HG02642 (cell line): Measurements from ENCODE around the gene ARMCX6.
"Not testable (repeated sequence)": the region's sequence is repeated elsewhere in the genome, so short reads cannot be mapped to it uniquely, and the experiment has no call there.

Experiments
- ATAC-seq: cut with Tn5 transposase; IDR thresholded peaks from one replicate; pipeline ENCODE4 v1.9.1; 2021; ENCODE audit warnings: mild to moderate bottlenecking; ENCODE audit not compliant: unreplicated experiment, poor library complexity

ARMCX6 gene

GRCh38 chrX:101617211-101618191 is at the start of gene ARMCX6:
ARMCX6 (minus strand) TSS chrX:101618000; CDS start chrX:101616620, 1,380 bp downstream.
- ATAC-seq: peak; percentile 96

GRCh38 chrX:101659601-101660063 is 41.8 kb upstream of the ARMCX6 start, which contains the start of gene ARMCX2:
ARMCX2 (minus strand) TSS chrX:101659850; CDS start chrX:101657588, 2,262 bp downstream.
- ATAC-seq: peak; percentile 69

GRCh38 chrX:101658661-101659491 is 41.1 kb upstream of the ARMCX6 start:
- peak; percentile 80 for ATAC-seq

- no peak for ATAC-seq
Observed at GRCh38 chrX:101657495-101657894, 39.7 kb upstream of the ARMCX6 start.

- no peak for ATAC-seq
Observed at GRCh38 chrX:101656817-101657216, 39.0 kb upstream of the ARMCX6 start.

- ATAC-seq: no peak
Observed at GRCh38 chrX:101655534-101655933, 37.7 kb upstream of the ARMCX6 start.

GRCh38 chrX:101647716-101648115 is 29.9 kb upstream of the ARMCX6 start:
- not testable (repeated sequence) for ATAC-seq

GRCh38 chrX:101642093-101642492 is 24.3 kb upstream of the ARMCX6 start:
- no peak for ATAC-seq

GRCh38 chrX:101639583-101639982 is 21.8 kb upstream of the ARMCX6 start:
- ATAC-seq: no peak

- ATAC-seq: no peak
Observed at GRCh38 chrX:101619364-101619763, 1.6 kb upstream of the ARMCX6 start.

GRCh38 chrX:101605728-101606127 is 12.1 kb downstream of the ARMCX6 start:
- ATAC-seq: no peak

- ATAC-seq: no peak
Observed at GRCh38 chrX:101605146-101605545, 12.7 kb downstream of the ARMCX6 start.

GRCh38 chrX:101602077-101602476 is 15.7 kb downstream of the ARMCX6 start:
- no peak for ATAC-seq

- not testable (repeated sequence) for ATAC-seq
Observed at GRCh38 chrX:101599592-101599991, 18.2 kb downstream of the ARMCX6 start.

- peak; percentile 98 for ATAC-seq
Observed at GRCh38 chrX:101595739-101596419, 21.9 kb downstream of the ARMCX6 start.
